Neural progenitor cell (in vitro differentiated cells): Measurements from ENCODE around the gene RPS19.

Experiments used
- CTCF ChIP-seq: fragments of 200-600 bp; sonication (generic); IDR thresholded peaks from 2 replicates; pipeline ENCODE4 v1.5.1; 2017; ENCODE audit warnings: antibody characterized with exemption, mild to moderate bottlenecking
- EZH2 ChIP-seq: fragments of 200-600 bp; sonication (generic); IDR thresholded peaks from 2 replicates; pipeline ENCODE4 v1.6.1; 2017; ENCODE audit warnings: antibody characterized with exemption, mild to moderate bottlenecking, moderate library complexity
- EZH2phosphoT487 ChIP-seq: fragments of 200-600 bp; sonication (generic); IDR thresholded peaks from 2 replicates; pipeline ENCODE4 v1.6.1; 2017; ENCODE audit warnings: antibody characterized with exemption

DNA sequence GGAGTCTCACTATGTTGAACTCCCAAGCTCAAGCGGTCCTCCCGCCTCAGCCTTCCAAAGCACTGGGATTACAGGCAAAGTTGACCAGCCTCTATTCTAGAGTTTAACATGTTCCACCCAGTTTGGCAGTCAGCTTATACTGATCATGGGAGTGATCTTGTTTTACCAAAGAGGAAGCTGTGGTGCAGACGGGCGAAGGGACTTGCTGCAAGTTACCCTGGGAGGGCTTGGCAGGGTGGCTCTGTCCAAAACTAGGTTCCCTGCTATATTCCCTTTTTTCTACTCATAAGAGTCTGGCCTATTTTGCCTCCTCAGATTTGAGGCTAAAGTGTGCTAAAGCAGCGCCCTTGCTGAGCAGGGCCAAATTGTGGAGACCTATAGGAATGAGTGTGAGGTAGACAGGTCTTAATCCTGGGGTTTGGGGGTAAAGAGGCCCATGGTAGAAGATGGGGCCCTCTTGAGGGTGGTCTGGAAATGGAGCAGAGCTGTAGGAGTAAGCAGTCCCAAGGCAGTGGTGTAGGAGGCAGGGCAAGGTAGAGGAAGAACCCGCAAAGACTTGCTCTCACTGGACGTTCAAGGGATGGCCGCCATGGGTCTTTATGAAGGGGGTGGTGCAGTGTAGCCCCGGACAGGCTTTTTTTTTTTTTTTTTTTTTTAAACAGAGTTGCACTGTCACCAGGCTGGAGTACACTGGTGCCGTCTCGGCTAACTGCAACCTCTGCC is 3.3 kb downstream of the RPS19 start:
- TF ChIP-seq CTCF = no peak
- no peak for TF ChIP-seq EZH2phosphoT487
- TF ChIP-seq EZH2 = no peak
